Astrocyte (in vitro differentiated cells and primary cell): ENCODE results near the gene NF2.

Source experiments
- EZH2 ChIP-seq: IDR thresholded peaks from 2 replicates; pipeline ENCODE4 v1.6.1; 2012; ENCODE audit warnings: mild to moderate bottlenecking, low read length, inconsistent platforms; ENCODE audit not compliant: insufficient read depth
- TF ChIP-seq, protein P1 (sequence below): IDR thresholded peaks from 2 replicates; pipeline ENCODE4 v1.5.1; 2011; ENCODE audit warnings: low read depth, mild to moderate bottlenecking, inconsistent platforms, low read length, moderate library complexity; ENCODE audit not compliant: insufficient read depth

GRCh38 chr22:29665486-29665885 is 62.1 kb downstream of the NF2 start:
- TF ChIP-seq, protein P1, sequence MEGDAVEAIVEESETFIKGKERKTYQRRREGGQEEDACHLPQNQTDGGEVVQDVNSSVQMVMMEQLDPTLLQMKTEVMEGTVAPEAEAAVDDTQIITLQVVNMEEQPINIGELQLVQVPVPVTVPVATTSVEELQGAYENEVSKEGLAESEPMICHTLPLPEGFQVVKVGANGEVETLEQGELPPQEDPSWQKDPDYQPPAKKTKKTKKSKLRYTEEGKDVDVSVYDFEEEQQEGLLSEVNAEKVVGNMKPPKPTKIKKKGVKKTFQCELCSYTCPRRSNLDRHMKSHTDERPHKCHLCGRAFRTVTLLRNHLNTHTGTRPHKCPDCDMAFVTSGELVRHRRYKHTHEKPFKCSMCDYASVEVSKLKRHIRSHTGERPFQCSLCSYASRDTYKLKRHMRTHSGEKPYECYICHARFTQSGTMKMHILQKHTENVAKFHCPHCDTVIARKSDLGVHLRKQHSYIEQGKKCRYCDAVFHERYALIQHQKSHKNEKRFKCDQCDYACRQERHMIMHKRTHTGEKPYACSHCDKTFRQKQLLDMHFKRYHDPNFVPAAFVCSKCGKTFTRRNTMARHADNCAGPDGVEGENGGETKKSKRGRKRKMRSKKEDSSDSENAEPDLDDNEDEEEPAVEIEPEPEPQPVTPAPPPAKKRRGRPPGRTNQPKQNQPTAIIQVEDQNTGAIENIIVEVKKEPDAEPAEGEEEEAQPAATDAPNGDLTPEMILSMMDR, result no peak
- no peak for TF ChIP-seq EZH2
